IMR-90 (cell line): ENCODE results near the gene BCAT1. TPM values are rescaled to one million over a fixed set of nuclear protein-coding genes. Genes with fewer than 3 reads are reported as not detected.

ENCODE experiments used
- ATAC-seq: fragments of 200-7000 bp; cut with Tn5 transposase; 2 replicates; pipeline ENCODE4 v1.9.1; 2020; ENCODE audit warnings: low read depth, mild to moderate bottlenecking, moderate library complexity
- BruUV-seq: library from RNA; stranded (reverse); fragments of 400-500 nt; replicated peaks from 2 replicates; lab custom pipeline; 2021; lab: Mats Ljungman, UMichigan
- CTCF ChIA-PET: fragments of 300-600 bp; formaldehyde crosslinking; extraction: SDS; loops from one replicate; lab custom pipeline; 2021; ENCODE audit warnings: antibody characterized with exemption; lab: Yijun Ruan, JAX
- POLR2A ChIA-PET: fragments of 300-600 bp; sonication (Branson Sonifier 250); formaldehyde crosslinking; loops from one replicate; lab custom pipeline; 2022; ENCODE audit warnings: antibody characterized with exemption; ENCODE audit not compliant: unreplicated experiment; lab: Charles Lee
- DNase-seq: peaks from one replicate; pipeline ENCODE4 v3.0.0; 2013
- H2AFZ ChIP-seq: replicated peaks from 2 replicates; pipeline ENCODE3; 2013; ENCODE audit warnings: low read length, mild to moderate bottlenecking; ENCODE audit not compliant: poor library complexity
- H2AK5ac ChIP-seq: 2 replicates; pipeline ENCODE4 v1.6.1; 2013; ENCODE audit warnings: low read depth, low read length, inconsistent platforms
- H2AK9ac ChIP-seq: replicated peaks from 2 replicates; pipeline ENCODE3; 2013; ENCODE audit warnings: mild to moderate bottlenecking, low read depth, low read length, moderate library complexity; ENCODE audit not compliant: poor library complexity
- H2BK120ac ChIP-seq: 2 replicates; pipeline ENCODE4 v1.6.1; 2013; ENCODE audit warnings: low read depth, low read length, inconsistent platforms
- H2BK15ac ChIP-seq: 3 replicates; pipeline ENCODE4 v1.6.1; 2013; ENCODE audit warnings: low read depth, low read length, inconsistent platforms
- H2BK20ac ChIP-seq: 2 replicates; pipeline ENCODE4 v1.6.1; 2013; ENCODE audit warnings: low read depth, mild to moderate bottlenecking, inconsistent platforms, low read length, moderate library complexity
- H2BK5ac ChIP-seq: 2 replicates; pipeline ENCODE4 v1.6.1; 2013; ENCODE audit warnings: mild to moderate bottlenecking, low read depth, low read length, inconsistent platforms; ENCODE audit not compliant: poor library complexity, severe bottlenecking
- H3K14ac ChIP-seq: replicated peaks from 2 replicates; pipeline ENCODE4 v1.6.1; 2013; ENCODE audit warnings: low read depth, low read length, inconsistent platforms
- H3K18ac ChIP-seq: 2 replicates; pipeline ENCODE4 v1.6.1; 2013; ENCODE audit warnings: low read depth, low read length, control low read depth
- H3K23ac ChIP-seq: 2 replicates; pipeline ENCODE4 v1.6.1; 2013; ENCODE audit warnings: low read depth, low read length, inconsistent platforms
- H3K27ac ChIP-seq: 2 replicates; pipeline ENCODE4 v1.5.1; 2013; ENCODE audit warnings: mild to moderate bottlenecking, control low read depth, low read length; ENCODE audit not compliant: insufficient read depth
- H3K27me3 ChIP-seq: 2 replicates; pipeline ENCODE4 v1.6.1; 2013; ENCODE audit warnings: low read length; ENCODE audit not compliant: control insufficient read depth, insufficient read depth
- H3K36me3 ChIP-seq: 2 replicates; pipeline ENCODE4 v1.6.1; 2013; ENCODE audit warnings: low read length, mixed read lengths; ENCODE audit not compliant: control insufficient read depth, insufficient read depth
- H3K4ac ChIP-seq: 2 replicates; pipeline ENCODE4 v1.6.1; 2013; ENCODE audit warnings: low read depth, low read length, inconsistent platforms
- H3K4me1 ChIP-seq: 2 replicates; pipeline ENCODE4 v1.6.1; 2013; ENCODE audit warnings: low read length, mixed read lengths; ENCODE audit not compliant: control insufficient read depth, insufficient read depth
- H3K4me2 ChIP-seq: 2 replicates; pipeline ENCODE4 v1.6.1; 2013; ENCODE audit warnings: low read depth, mild to moderate bottlenecking, control low read depth, low read length, moderate library complexity
- H3K4me3 ChIP-seq: 2 replicates; pipeline ENCODE4 v1.5.1; 2013; ENCODE audit warnings: low read depth, mild to moderate bottlenecking, control low read depth, low read length, moderate library complexity; ENCODE audit not compliant: insufficient read depth
- H3K56ac ChIP-seq: 2 replicates; pipeline ENCODE4 v1.6.1; 2013; ENCODE audit warnings: low read length, inconsistent platforms; ENCODE audit not compliant: insufficient read depth; ENCODE audit errors: extremely low read depth
- H3K79me1 ChIP-seq, 2 experiments: 2 replicates each; pipeline ENCODE4 v1.6.1; 2013; ENCODE audit warnings: low read length in 2 of 2, inconsistent platforms in 1 of 2, low read depth in 1 of 2
- H3K9ac ChIP-seq: 2 replicates; pipeline ENCODE4 v1.6.1; 2013; ENCODE audit warnings: low read depth, low read length, control low read depth
- H3K9me1 ChIP-seq: 2 replicates; pipeline ENCODE4 v1.6.1; 2013; ENCODE audit warnings: low read length, inconsistent platforms; ENCODE audit not compliant: insufficient read depth
- H3K9me3 ChIP-seq: 2 replicates; pipeline ENCODE4 v1.6.1; 2013; ENCODE audit warnings: low read length; ENCODE audit not compliant: control insufficient read depth, insufficient read depth
- H4K20me1 ChIP-seq: 2 replicates; pipeline ENCODE4 v1.6.1; 2013; ENCODE audit warnings: low read length, inconsistent platforms; ENCODE audit not compliant: insufficient read depth
- H4K5ac ChIP-seq: 2 replicates; pipeline ENCODE4 v1.6.1; 2013; ENCODE audit warnings: mild to moderate bottlenecking, low read depth, low read length, control low read depth
- H4K8ac ChIP-seq, 2 experiments: 2 replicates each; pipeline ENCODE4 v1.6.1; 2013; ENCODE audit warnings: low read depth in 2 of 2, low read length in 2 of 2, control low read depth in 1 of 2, inconsistent platforms in 1 of 2
- H4K91ac ChIP-seq: 2 replicates; pipeline ENCODE4 v1.6.1; 2013; ENCODE audit warnings: low read depth, low read length, inconsistent platforms; ENCODE audit not compliant: insufficient read depth
- BHLHE40 ChIP-seq: fragments of 150-350 bp; IDR thresholded peaks from 2 replicates; pipeline ENCODE4 v1.6.1; 2016; ENCODE audit warnings: mild to moderate bottlenecking, low read depth, low read length
- CHD1 ChIP-seq: IDR thresholded peaks from 2 replicates; pipeline ENCODE4 v1.6.1; 2012; ENCODE audit warnings: low read depth, low read length, improper control_type of control experiment
- CTCF ChIP-seq: conservative IDR thresholded peaks from 2 replicates; pipeline ENCODE4 v1.5.1; 2012; ENCODE audit warnings: mild to moderate bottlenecking, low read depth, low read length, improper control_type of control experiment
- MAFK ChIP-seq: IDR thresholded peaks from 2 replicates; pipeline ENCODE4 v1.6.1; 2012; ENCODE audit warnings: low read depth, low read length, improper control_type of control experiment
- MAZ ChIP-seq: IDR thresholded peaks from 2 replicates; pipeline ENCODE4 v1.6.1; 2012; ENCODE audit warnings: low read depth, mild to moderate bottlenecking, low read length, improper control_type of control experiment, moderate library complexity, borderline replicate concordance
- MXI1 ChIP-seq: IDR thresholded peaks from 2 replicates; pipeline ENCODE4 v1.6.1; 2012; ENCODE audit warnings: low read depth, mild to moderate bottlenecking, low read length, moderate library complexity, borderline replicate concordance
- NFE2L2 ChIP-seq: fragments of 150-350 bp; IDR thresholded peaks from 2 replicates; pipeline ENCODE4 v1.6.1; 2016; ENCODE audit warnings: low read depth, mild to moderate bottlenecking, low read length
- POLR2A ChIP-seq: IDR thresholded peaks from 2 replicates; pipeline ENCODE4 v1.6.1; 2012; ENCODE audit warnings: mild to moderate bottlenecking, low read depth, low read length
- RAD21 ChIP-seq: IDR thresholded peaks from 2 replicates; pipeline ENCODE4 v1.6.1; 2012; ENCODE audit warnings: low read length, improper control_type of control experiment
- SMC3 ChIP-seq: fragments of 150-350 bp; IDR thresholded peaks from 2 replicates; pipeline ENCODE4 v1.6.1; 2016; ENCODE audit warnings: low read depth, mild to moderate bottlenecking, antibody characterized with exemption, low read length, moderate library complexity
- USF2 ChIP-seq: fragments of 150-350 bp; IDR thresholded peaks from 2 replicates; pipeline ENCODE4 v1.6.1; 2017; ENCODE audit warnings: mild to moderate bottlenecking, antibody characterized with exemption, low read length, low read depth
- WGBS, 2 experiments: methylation state at CpG; one replicate each; pipeline versions ENCODE4 v1.1.5 to v1.1.7; 2013; ENCODE audit warnings: missing lambda C conversion rate in 2 of 2; ENCODE audit not compliant: insufficient read length in 1 of 2; ENCODE audit errors: extremely low coverage in 2 of 2; 5-methylcytosine and 5-hydroxymethylcytosine counted together
- dilution Hi-C: fragments of 300-500 bp; cut with HindIII; formaldehyde crosslinking; loops from one replicate; pipeline ENCODE4 v1.14.3; 2018; ENCODE audit warnings: low sequenced_read_pairs; ENCODE audit not compliant: unreplicated experiment
- in situ Hi-C: fragments of 300-500 bp; cut with MboI; formaldehyde crosslinking; loops from 3 replicates; pipeline ENCODE4 v1.14.3; 2019; ENCODE audit warnings: low sequenced_read_pairs, inconsistent platforms, mixed read lengths
- intact Hi-C: fragments of 100-400 bp; cut with micrococcal nuclease; formaldehyde crosslinking; loops from 2 replicates; pipeline ENCODE4 v1.10.0; 2022
- polyA plus RNA-seq, 3 experiments: library from polyadenylated mRNA; depleted of rRNA; stranded (reverse); fragments of >200 nt; gene quantifications; 2 replicates each; pipeline ENCODE4 v1.2.3, GENCODE V29; 2012; ENCODE audit warnings: low replicate concordance in 1 of 3
- total RNA-seq: library from RNA; depleted of rRNA; stranded (reverse); fragments of >200 nt; gene quantifications from 2 replicates; pipeline ENCODE4 v1.2.3, GENCODE V29; 2012

The BCAT1 gene
- total and polyA plus RNA-seq, 2 of the 4 experiments (the other 2 are of a cell fraction), result 30.4 to 683 TPM

- peaks cover 24% of the 10 kb centered on the region for H3K36me3 ChIP-seq
- in situ Hi-C loops (no loop called here), intact Hi-C loops (no loop called here), dilution Hi-C loops (no loop called here)
- no peak overlapping the region for H3K18ac ChIP-seq
- peaks cover 26% of the 10 kb centered on the region; the same call in 1 of the 2 replicates for H4K20me1 ChIP-seq
- H3K9me3 ChIP-seq, result no peaks in the 10 kb centered on the region
- no peak overlapping the region for H2BK5ac ChIP-seq
- TF ChIP-seq MXI1, result no peak
- TF ChIP-seq NFE2L2, result no peak
- TF ChIP-seq CTCF, result no peak
- no peak for TF ChIP-seq MAFK
- no peak for TF ChIP-seq CHD1
- TF ChIP-seq SMC3, result no peak
- no peak for TF ChIP-seq MAZ
- TF ChIP-seq BHLHE40, result no peak
- no peak for TF ChIP-seq RAD21
- TF ChIP-seq POLR2A, result no peak
- TF ChIP-seq USF2, result no peak
- H3K4me2 ChIP-seq, result no peak overlapping the region
- H4K91ac ChIP-seq, result no peak overlapping the region
- no peak overlapping the region for H3K23ac ChIP-seq
- no peak overlapping the region for H3K14ac ChIP-seq
- no peak overlapping the region for H3K4me3 ChIP-seq
- CTCF ChIA-PET, result no interaction called here
- H4K5ac ChIP-seq, result no peak overlapping the region
- no peak for ATAC-seq
- no peak overlapping the region for H3K9ac ChIP-seq
- WGBS, 2 experiments, result 88% methylated on average over 2 of the region's 5 CpGs; no CpG with 5 or more reads in 1 of the 2 experiments
- H3K27me3 ChIP-seq, result no peaks in the 10 kb centered on the region
- no peak overlapping the region for H2AFZ ChIP-seq
- POLR2A ChIA-PET, result no interaction called here
- H3K27ac ChIP-seq, result no peak overlapping the region
- H3K4me1 ChIP-seq, result no peaks in the 10 kb centered on the region
- H3K4ac ChIP-seq, result no peak overlapping the region
- no peak overlapping the region for H2AK5ac ChIP-seq
- H2BK20ac ChIP-seq, result no peak overlapping the region
- peaks cover 43 to 69% of the 10 kb centered on the region in 2 experiments for H3K79me1 ChIP-seq
- DNase-seq, result no peak
- H2BK15ac ChIP-seq, result no peak overlapping the region
- H4K8ac ChIP-seq, result no peak overlapping the region
- H3K9me1 ChIP-seq, result peaks cover 3% of the 10 kb centered on the region; the same call in 1 of the 2 replicates
- H2BK120ac ChIP-seq, result no peak overlapping the region
- no TSS peak for BruUV-seq
- no peak overlapping the region for H3K56ac ChIP-seq
- H2AK9ac ChIP-seq, result no peak overlapping the region
Measured at GRCh38 chr12:24888813-24889212, 60.1 kb downstream of the BCAT1 start.
